Stomach (tissue), 9 donors: ENCODE results near the gene CALY. TPM values are rescaled to one million over a fixed set of nuclear protein-coding genes. Genes with fewer than 3 reads are reported as not detected.

Experiments
- DNase-seq, 2 donors: peaks; one replicate each; pipeline versions ENCODE4 v3.0.0 to v3.0.0-alpha.2; 2013 to 2019
- H3K27ac ChIP-seq, 5 donors: fragments of 200-600 bp in 4 of 5; sonication (generic) in 4 of 5; one replicate each; pipeline ENCODE4 v1.5.1; 2013 to 2019; ENCODE audit warnings: mild to moderate bottlenecking in 1 of 5, moderate library complexity in 1 of 5
- H3K27me3 ChIP-seq, 3 donors: fragments of 200-600 bp; sonication (generic); one replicate each; pipeline ENCODE4 v1.5.1; 2017 to 2019; ENCODE audit warnings: mixed run types in 1 of 3
- H3K36me3 ChIP-seq, 4 donors: fragments of 200-600 bp; sonication (generic); 1 replicate in 3 of 4; 2 replicates in 1 of 4; pipeline ENCODE4 v1.5.1; 2016 to 2019
- H3K4me1 ChIP-seq, 4 donors: fragments of 200-600 bp; sonication (generic); one replicate each; pipeline ENCODE4 v1.5.1; 2016 to 2019
- H3K4me3 ChIP-seq, 4 donors: fragments of 200-600 bp; sonication (generic) in 3 of 4; one replicate each; pipeline ENCODE4 v1.5.1; 2016 to 2019; ENCODE audit warnings: mild to moderate bottlenecking in 1 of 4
- H3K9me3 ChIP-seq, 4 donors: fragments of 200-600 bp; sonication (generic); one replicate each; pipeline ENCODE4 v1.5.1; 2016 to 2019
- EP300 ChIP-seq: sonication (generic); formaldehyde crosslinking; IDR thresholded peaks from one replicate; pipeline ENCODE4 v1.6.1; 2017; ENCODE audit warnings: antibody characterized with exemption
- POLR2A ChIP-seq, 4 donors: fragments of 450-650 bp; IDR thresholded peaks; one replicate each; pipeline ENCODE4 v1.6.1; 2016; ENCODE audit warnings: antibody characterized with exemption in 4 of 4, control low read depth in 2 of 4, mild to moderate bottlenecking in 1 of 4, moderate library complexity in 1 of 4
- POLR2AphosphoS5 ChIP-seq, 3 donors: sonication (generic); formaldehyde crosslinking; IDR thresholded peaks; one replicate each; pipeline ENCODE4 v1.6.1; 2016; ENCODE audit warnings: antibody characterized with exemption in 3 of 3
- WGBS, 5 donors: extraction: QIAGEN DNeasy Blood & Tissue Kit in 3 of 5; methylation state at CpG; one replicate each; pipeline versions ENCODE4 v1.1.5 to v1.1.7; 2013 to 2018; 5-methylcytosine and 5-hydroxymethylcytosine counted together
- intact Hi-C: fragments of 100-400 bp; cut with DNase I; formaldehyde crosslinking; loops from one replicate; pipeline ENCODE4 v1.15.1; 2023; ENCODE audit warnings: low total_unique reads
- polyA plus RNA-seq, 3 donors: library from polyadenylated mRNA; stranded (reverse); fragments of 200-250 nt; gene quantifications; one replicate each; pipeline ENCODE4 v1.2.3, GENCODE V29; 2013
- total RNA-seq, 5 donors: library from RNA; depleted of rRNA; stranded (reverse); fragments of >200 nt; gene quantifications; one replicate each; pipeline versions ENCODE4 v1.1.0 to v1.2.3, GENCODE V29; 2014 to 2016
- TF ChIP-seq, protein P1 (sequence below), 7 experiments: fragments of 450-650 bp in 4 of 7; fragments of 200-600 bp in 3 of 7; sonication (generic) in 3 of 7; IDR thresholded peaks; one replicate each; pipeline ENCODE4 v1.5.1; 2016 to 2019; ENCODE audit warnings: antibody characterized with exemption in 7 of 7, control low read depth in 2 of 7, mild to moderate bottlenecking in 1 of 7
- donor health status: healthy with polysubstance abuse.
- donor health status: Bipolar disorder and iron deficiency.
- donor health status: healthy.

The CALY gene
- total and polyA plus RNA-seq, 8 donors: 0.44 to 2.6 (median 1.4) TPM; not detected in 4

DNA sequence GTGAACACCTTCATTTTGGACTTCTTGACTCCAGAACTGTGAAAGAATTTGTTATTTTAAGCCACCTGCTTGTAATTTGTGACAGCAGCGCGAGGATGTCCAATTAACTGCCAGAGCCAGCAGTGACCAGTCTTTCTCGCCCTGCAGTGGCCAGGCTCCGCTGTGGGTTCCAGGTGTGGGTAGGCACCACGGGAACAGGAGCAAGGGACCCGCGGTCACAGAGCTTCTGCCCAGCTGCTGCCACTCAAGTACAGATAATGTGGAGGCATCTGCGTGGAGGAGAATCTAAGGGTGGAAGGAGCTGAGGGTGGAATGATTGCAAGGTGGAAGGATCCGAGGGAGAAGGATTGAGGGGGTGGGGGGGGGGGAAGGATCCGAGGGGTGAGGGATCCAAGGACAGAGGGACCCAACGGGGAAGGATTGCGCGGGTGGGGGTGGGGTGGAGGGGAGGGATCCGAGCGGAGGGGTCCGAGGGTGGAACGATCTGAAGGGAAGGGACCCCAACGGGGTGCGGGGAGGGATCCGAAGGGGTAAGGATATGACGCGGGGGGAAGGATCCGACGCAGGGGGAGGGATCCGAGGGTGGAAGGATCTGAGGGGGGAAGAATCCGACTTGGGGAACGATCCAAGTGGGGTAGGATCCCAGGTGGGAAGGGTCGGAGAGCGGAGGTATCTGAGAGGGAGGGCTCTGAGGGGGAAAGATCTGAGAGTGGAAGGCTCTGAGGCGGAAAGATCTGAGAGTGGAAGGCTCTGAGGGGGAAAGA is 3.6 kb downstream of the CALY start:
- whole genome bisulfite sequencing, 5 donors: 79 to 84% (median 81%) methylated on average over 30 of the region's 30 CpGs
- no peak for TF ChIP-seq EP300
- TF ChIP-seq POLR2A (IDR thresholded peaks at IDR 0.05): no peak
- TF ChIP-seq, protein P1, sequence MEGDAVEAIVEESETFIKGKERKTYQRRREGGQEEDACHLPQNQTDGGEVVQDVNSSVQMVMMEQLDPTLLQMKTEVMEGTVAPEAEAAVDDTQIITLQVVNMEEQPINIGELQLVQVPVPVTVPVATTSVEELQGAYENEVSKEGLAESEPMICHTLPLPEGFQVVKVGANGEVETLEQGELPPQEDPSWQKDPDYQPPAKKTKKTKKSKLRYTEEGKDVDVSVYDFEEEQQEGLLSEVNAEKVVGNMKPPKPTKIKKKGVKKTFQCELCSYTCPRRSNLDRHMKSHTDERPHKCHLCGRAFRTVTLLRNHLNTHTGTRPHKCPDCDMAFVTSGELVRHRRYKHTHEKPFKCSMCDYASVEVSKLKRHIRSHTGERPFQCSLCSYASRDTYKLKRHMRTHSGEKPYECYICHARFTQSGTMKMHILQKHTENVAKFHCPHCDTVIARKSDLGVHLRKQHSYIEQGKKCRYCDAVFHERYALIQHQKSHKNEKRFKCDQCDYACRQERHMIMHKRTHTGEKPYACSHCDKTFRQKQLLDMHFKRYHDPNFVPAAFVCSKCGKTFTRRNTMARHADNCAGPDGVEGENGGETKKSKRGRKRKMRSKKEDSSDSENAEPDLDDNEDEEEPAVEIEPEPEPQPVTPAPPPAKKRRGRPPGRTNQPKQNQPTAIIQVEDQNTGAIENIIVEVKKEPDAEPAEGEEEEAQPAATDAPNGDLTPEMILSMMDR (IDR thresholded peaks at IDR 0.05): no peak
- TF ChIP-seq POLR2AphosphoS5 (IDR thresholded peaks at IDR 0.05): no peak
- Histone ChIP-seq H3K27me3 (peaks cover 21 to 87% (median 66%) of the 10 kb centered on the region in 3 donors), H3K36me3 (no peaks in the 10 kb centered on the region), H3K27ac (no peak overlapping the region), H3K4me3 (no peak overlapping the region), H3K4me1 (peaks cover 30 to 34% (median 32%) of the 10 kb centered on the region in 4 donors), H3K9me3 (no peaks in the 10 kb centered on the region)
- no peak for DNase-seq
- intact Hi-C loops: no loop called here

DNA sequence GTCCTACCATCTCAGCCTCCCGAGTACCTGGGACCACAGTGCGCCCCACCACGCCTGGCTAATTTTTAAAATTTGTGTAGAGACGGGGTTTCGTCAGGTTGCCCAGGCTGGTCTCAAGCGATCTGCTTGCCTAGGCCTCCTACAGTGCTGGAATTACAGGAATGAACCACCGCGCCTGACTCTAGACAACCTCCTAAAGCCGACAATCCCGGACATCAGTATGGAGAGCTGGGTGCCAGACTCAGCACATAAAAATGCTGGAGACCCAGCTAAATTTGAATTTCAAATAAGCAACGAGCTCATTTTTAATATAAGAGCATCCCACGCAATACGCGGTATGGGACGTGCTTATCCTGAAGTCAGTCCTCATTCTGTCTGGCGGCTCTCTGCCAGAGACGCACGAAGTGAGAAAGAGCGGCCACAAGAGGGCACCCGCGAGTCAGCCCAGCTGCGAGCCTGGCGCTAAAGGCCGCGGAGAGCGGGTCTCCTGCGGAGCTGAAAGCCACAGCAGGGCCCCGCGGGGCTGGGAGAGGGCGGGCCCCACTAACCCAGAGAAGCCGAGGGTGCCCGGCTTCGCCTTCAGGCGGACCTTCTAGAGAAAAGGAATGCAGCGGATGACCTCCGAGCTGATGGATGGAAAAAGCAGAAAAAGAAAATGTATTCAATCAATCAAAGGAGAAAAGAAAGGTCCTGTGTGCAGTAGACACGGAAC is 7.0 kb downstream of the CALY start:
- TF ChIP-seq EP300: no peak
- TF ChIP-seq, protein P1 (IDR thresholded peaks at IDR 0.05): peak in 5 of 7 experiments; percentile 67 to 96 (median 83)
- TF ChIP-seq POLR2AphosphoS5 (IDR thresholded peaks at IDR 0.05): peak in 2 of 3 donors; percentile 30 to 63
- peaks cover 26 to 28% (median 27%) of the 10 kb centered on the region in 4 donors for H3K4me1 ChIP-seq
- no peaks in the 10 kb centered on the region for H3K36me3 ChIP-seq
- no peaks in the 10 kb centered on the region for H3K9me3 ChIP-seq
- H3K4me3 ChIP-seq: peak overlapping the region; percentile 21 to 50 (median 29)
- peak; percentile 91 to 95 for DNase-seq
- intact Hi-C loops: no loop called here
- H3K27me3 ChIP-seq: peaks cover 12 to 87% (median 66%) of the 10 kb centered on the region in 3 donors
- no peak overlapping the region for H3K27ac ChIP-seq
- 7 to 10% (median 8%) methylated on average over 30 to 37 of the region's 37 CpGs for WGBS, 5 donors

DNA sequence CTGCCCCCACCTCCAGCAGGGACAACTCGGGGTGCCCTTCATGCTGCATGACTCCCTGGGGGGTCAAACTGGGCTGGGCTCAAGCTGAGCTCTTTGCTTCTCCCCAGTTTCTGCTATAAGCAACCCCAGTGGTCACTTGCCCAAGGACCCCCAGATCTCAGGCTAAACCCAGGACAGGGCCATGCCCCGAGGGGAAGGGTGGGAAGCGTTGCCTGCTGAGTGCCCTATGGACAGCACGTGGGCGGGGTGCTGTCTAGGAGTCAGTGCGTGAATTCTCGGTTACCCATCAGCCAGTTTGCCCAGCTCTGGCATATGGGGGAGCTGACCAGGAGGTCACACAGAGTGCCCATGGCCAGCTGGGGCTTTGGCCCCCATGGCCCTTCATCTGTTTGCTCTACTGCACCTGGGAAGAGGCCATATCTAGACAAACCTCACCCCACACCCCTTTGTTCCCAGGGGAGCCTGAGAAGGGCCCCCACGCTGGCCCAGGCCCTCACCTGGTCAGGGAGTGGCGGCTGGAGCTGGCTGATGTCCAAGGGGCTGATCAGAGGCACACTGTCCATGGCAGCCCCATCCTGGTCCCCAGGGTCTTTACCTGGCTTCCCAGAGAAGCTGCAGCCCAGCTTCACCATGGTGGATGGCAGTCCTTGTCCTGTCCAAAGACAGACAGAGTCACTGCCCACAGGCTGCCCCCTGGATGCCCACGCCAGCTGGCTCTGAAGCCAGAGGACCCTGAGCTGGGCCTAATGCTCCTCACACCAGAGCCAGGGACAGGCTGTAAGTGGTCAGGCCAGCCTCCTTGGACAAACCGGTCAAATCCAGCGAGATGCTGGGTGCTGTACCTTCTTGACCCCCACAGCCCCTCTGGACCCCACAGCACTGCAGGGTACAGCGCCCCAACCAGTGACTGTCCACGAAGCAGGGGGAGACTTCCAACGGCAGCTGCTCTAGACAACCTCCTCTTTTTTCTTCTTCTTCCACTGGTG is 8.0 kb downstream of the CALY start:
- H3K36me3 ChIP-seq: no peaks in the 10 kb centered on the region
- peaks cover 10 to 93% (median 66%) of the 10 kb centered on the region in 3 donors for H3K27me3 ChIP-seq
- no peaks in the 10 kb centered on the region for H3K9me3 ChIP-seq
- DNase-seq: no peak
- H3K27ac ChIP-seq: no peak overlapping the region
- intact Hi-C loops: no loop called here
- no peak for TF ChIP-seq EP300
- TF ChIP-seq, protein P1 (IDR thresholded peaks at IDR 0.05): no peak
- no peak for TF ChIP-seq POLR2A (IDR thresholded peaks at IDR 0.05)
- no peak for TF ChIP-seq POLR2AphosphoS5 (IDR thresholded peaks at IDR 0.05)
- no peak overlapping the region for H3K4me3 ChIP-seq
- peaks cover 32 to 36% (median 33%) of the 10 kb centered on the region in 4 donors for H3K4me1 ChIP-seq
- 69 to 79% (median 72%) methylated on average over 10 to 15 of the region's 15 CpGs for WGBS, 5 donors
